Progenitor cell of endocrine pancreas (in vitro differentiated cells): ENCODE data around the gene TLK2. TPM values are rescaled to one million over a fixed set of nuclear protein-coding genes. Genes with fewer than 3 reads are reported as not detected.
A peak's percentile ranks its signal among the peaks of the same experiment; 100 is the strongest.
"Not testable (repeated sequence)": the region's sequence is repeated elsewhere in the genome, so short reads cannot be mapped to it uniquely, and the experiment has no call there.

Experiments used
- DNase-seq: peaks from one replicate; pipeline ENCODE4 v3.0.0; 2021; ENCODE audit warnings: low spot score; ENCODE audit not compliant: unreplicated experiment
- H3K27ac Mint-ChIP-seq: 2 replicates; pipeline ENCODE4 v1.8.0; 2021; ENCODE audit warnings: mild to moderate bottlenecking, moderate library complexity, mixed read lengths
- H3K27me3 Mint-ChIP-seq: 2 replicates; pipeline ENCODE4 v1.8.0; 2021; ENCODE audit warnings: mixed read lengths
- H3K36me3 Mint-ChIP-seq: 2 replicates; pipeline ENCODE4 v1.8.0; 2022; ENCODE audit warnings: mixed read lengths; ENCODE audit not compliant: insufficient read depth
- H3K4me1 Mint-ChIP-seq: 2 replicates; pipeline ENCODE4 v1.8.0; 2021; ENCODE audit warnings: low read depth, mixed read lengths
- H3K4me3 Mint-ChIP-seq: 2 replicates; pipeline ENCODE4 v1.8.0; 2021; ENCODE audit warnings: low read depth, mild to moderate bottlenecking, moderate library complexity, mixed read lengths
- H3K9me3 Mint-ChIP-seq: 2 replicates; pipeline ENCODE4 v1.8.0; 2021; ENCODE audit warnings: low read depth, mixed read lengths
- total RNA-seq: library from RNA; stranded (reverse); gene quantifications from 2 replicates; pipeline ENCODE4 v1.2.1, GENCODE V29; 2021
- TF ChIP-seq, protein P1 (sequence below): fragments of 200-600 bp; sonication (generic); IDR thresholded peaks from one replicate; pipeline ENCODE4 v1.5.0; 2021; ENCODE audit warnings: antibody characterized with exemption, mild to moderate bottlenecking; ENCODE audit not compliant: unreplicated experiment

Gene TLK2
- total RNA-seq, 1 donor from 2014 or later = 70.1 TPM

DNA sequence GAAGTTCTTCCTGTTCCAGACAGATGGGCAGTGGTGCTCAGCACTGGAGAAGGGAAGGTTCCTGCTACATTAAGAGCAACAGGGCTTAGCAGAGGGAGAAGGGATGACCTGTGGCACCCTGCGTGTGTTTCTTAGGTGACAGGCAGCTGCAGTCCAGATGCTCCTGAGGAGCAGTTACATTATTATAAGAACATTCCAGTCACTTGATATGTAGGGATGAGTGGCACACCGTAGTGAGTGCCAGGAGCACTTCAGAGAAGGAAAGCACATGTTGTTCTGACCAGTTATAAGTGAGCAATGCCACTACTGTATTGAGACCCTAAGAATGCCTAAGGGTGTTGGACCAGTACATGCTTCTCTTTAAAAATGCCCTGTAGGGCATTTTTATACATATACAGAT lies 108.9 kb downstream of the TLK2 start:
- TF ChIP-seq, protein P1, sequence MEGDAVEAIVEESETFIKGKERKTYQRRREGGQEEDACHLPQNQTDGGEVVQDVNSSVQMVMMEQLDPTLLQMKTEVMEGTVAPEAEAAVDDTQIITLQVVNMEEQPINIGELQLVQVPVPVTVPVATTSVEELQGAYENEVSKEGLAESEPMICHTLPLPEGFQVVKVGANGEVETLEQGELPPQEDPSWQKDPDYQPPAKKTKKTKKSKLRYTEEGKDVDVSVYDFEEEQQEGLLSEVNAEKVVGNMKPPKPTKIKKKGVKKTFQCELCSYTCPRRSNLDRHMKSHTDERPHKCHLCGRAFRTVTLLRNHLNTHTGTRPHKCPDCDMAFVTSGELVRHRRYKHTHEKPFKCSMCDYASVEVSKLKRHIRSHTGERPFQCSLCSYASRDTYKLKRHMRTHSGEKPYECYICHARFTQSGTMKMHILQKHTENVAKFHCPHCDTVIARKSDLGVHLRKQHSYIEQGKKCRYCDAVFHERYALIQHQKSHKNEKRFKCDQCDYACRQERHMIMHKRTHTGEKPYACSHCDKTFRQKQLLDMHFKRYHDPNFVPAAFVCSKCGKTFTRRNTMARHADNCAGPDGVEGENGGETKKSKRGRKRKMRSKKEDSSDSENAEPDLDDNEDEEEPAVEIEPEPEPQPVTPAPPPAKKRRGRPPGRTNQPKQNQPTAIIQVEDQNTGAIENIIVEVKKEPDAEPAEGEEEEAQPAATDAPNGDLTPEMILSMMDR = no peak
- Mint-ChIP-seq H3K4me3 (no peak overlapping the region), H3K27me3 (no peaks in the 10 kb centered on the region), H3K9me3 (no peaks in the 10 kb centered on the region), H3K27ac (no peak overlapping the region), H3K4me1 (no peaks in the 10 kb centered on the region), H3K36me3 (peaks cover 26% of the 10 kb centered on the region)
- DNase-seq = no peak

- DNase-seq = no peak
- Mint-ChIP-seq H3K4me3 (no peak overlapping the region), H3K27ac (peak overlapping the region; percentile 14), H3K4me1 (no peaks in the 10 kb centered on the region), H3K36me3 (peaks cover 26% of the 10 kb centered on the region), H3K9me3 (no peaks in the 10 kb centered on the region), H3K27me3 (no peaks in the 10 kb centered on the region)
- TF ChIP-seq, protein P1 = no peak
These were observed 109.5 kb downstream of the TLK2 start for GRCh38 chr17:62588109-62588508.

DNA sequence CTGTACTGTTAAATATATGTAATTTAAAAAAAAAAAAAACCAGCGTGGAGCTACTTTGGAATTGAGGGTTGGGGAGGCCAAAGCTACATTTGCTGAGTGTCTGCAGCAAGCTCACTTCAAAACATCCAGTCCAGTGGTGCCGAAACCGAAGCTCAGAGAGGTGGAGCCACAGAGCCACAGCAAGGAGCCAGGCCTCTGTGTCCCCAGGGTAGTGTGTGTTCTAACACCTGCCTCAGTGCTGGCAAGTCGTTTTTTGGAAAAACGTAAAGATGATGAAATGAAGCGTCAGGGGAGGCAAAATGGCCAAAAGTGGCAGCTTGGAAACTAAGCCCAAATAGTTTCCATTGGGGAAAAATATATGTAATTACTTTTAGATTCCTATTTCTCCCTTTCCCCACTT lies 112.7 kb downstream of the TLK2 start:
- TF ChIP-seq, protein P1 = no peak
- no peak overlapping the region for H3K4me3 Mint-ChIP-seq
- H3K4me1 Mint-ChIP-seq = no peaks in the 10 kb centered on the region
- no peaks in the 10 kb centered on the region for H3K9me3 Mint-ChIP-seq
- no peaks in the 10 kb centered on the region for H3K27me3 Mint-ChIP-seq
- H3K36me3 Mint-ChIP-seq = peaks cover 35% of the 10 kb centered on the region
- no peak for DNase-seq
- no peak overlapping the region for H3K27ac Mint-ChIP-seq

GRCh38 chr17:62591822-62592221 lies 113.2 kb downstream of the TLK2 start:
- not testable (repeated sequence) for H3K4me3 Mint-ChIP-seq
- H3K36me3 Mint-ChIP-seq = peaks cover 39% of the 10 kb centered on the region

GRCh38 chr17:62592341-62593099 lies 113.9 kb downstream of the TLK2 start:
- no peaks in the 10 kb centered on the region for H3K4me1 Mint-ChIP-seq
- H3K27me3 Mint-ChIP-seq = no peaks in the 10 kb centered on the region
- H3K27ac Mint-ChIP-seq = no peak overlapping the region
- H3K4me3 Mint-ChIP-seq = no peak overlapping the region
- TF ChIP-seq, protein P1 = no peak
- peaks cover 4% of the 10 kb centered on the region for H3K9me3 Mint-ChIP-seq
- no peak for DNase-seq
- peaks cover 44% of the 10 kb centered on the region for H3K36me3 Mint-ChIP-seq

More at GRCh38 chr17:62591822-62592221, 113.2 kb downstream of the TLK2 start:
- H3K27ac Mint-ChIP-seq = peak overlapping the region; percentile 45
- H3K27me3 Mint-ChIP-seq, DNase-seq, H3K9me3 Mint-ChIP-seq, H3K4me1 Mint-ChIP-seq: not testable (repeated sequence)

GRCh38 chr17:62595484-62595883 lies 116.9 kb downstream of the TLK2 start:
- Mint-ChIP-seq H3K9me3 (peaks cover 4% of the 10 kb centered on the region), H3K4me1 (peaks cover under 1% of the 10 kb centered on the region), H3K27ac (no peak overlapping the region), H3K36me3 (peaks cover 47% of the 10 kb centered on the region), H3K27me3 (no peaks in the 10 kb centered on the region), H3K4me3 (no peak overlapping the region)
- TF ChIP-seq, protein P1 = no peak
- DNase-seq = no peak
